GM18951 (cell line): ENCODE results near the gene RIOK3.

Experiments used
- POLR2A ChIP-seq: IDR thresholded peaks from 4 replicates; pipeline ENCODE4 v1.6.1; 2011; ENCODE audit warnings: mild to moderate bottlenecking; ENCODE audit not compliant: insufficient read length, insufficient read depth; ENCODE audit errors: extremely low read depth
- in situ Hi-C: fragments of 300-500 bp; cut with MboI; formaldehyde crosslinking; loops from one replicate; pipeline ENCODE4 v1.12.0; 2022; ENCODE audit warnings: low sequenced_read_pairs, mixed read lengths, inconsistent platforms; ENCODE audit not compliant: unreplicated experiment

RIOK3 gene

DNA sequence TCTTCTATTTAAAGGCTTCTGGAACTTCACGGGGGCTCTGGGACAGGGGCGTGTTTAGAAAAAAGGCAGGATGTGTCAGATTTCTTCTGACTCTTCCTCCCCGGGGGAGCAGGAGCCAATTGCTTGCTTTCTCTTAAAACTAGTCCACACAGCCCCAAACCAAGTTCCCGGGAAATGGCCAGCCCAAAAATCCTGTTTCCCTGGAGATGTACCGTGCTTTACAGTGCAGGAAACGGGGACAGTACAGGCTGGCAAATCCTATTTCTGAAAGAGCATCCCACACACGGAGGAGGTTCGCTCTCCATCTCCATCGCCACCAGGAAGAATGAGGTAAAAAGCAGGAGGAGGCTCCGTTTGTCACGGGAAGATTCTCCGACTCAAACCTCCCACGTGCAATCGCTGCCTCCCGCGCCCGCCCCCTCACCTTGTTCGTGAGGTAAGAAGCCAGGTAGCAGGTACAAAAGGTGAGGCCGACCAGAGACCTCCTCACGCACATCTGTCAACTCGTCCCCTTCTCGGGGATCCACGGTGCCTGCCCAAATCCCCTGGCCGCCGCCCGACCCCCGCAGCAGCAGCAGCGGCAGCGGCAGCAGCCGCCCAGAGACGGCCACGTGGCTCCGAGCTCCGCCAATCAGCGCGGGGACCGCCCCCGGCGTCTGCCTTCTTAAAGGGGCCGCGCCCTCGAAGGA, 15.6 kb upstream of the RIOK3 start:
- peak; percentile 66 for TF ChIP-seq POLR2A
- in situ Hi-C loops = no loop called here

DNA sequence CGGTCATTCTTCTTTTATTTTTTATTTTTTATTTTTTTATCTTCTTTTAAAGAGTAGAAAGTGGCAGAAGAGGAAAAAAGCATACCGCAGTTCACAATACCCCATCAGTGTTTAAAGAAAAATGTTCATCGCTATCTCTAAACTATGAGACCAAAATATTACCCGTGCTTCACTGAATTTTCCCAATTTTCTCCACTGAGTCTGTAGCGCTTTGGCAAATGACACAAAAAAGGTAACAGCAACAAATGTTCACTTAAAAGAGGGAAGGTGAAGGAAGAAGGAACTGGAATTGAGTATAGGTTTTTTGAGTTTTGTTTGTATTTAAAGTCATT, 15.1 kb upstream of the RIOK3 start:
- no peak for TF ChIP-seq POLR2A
- in situ Hi-C loops = no loop called here

DNA sequence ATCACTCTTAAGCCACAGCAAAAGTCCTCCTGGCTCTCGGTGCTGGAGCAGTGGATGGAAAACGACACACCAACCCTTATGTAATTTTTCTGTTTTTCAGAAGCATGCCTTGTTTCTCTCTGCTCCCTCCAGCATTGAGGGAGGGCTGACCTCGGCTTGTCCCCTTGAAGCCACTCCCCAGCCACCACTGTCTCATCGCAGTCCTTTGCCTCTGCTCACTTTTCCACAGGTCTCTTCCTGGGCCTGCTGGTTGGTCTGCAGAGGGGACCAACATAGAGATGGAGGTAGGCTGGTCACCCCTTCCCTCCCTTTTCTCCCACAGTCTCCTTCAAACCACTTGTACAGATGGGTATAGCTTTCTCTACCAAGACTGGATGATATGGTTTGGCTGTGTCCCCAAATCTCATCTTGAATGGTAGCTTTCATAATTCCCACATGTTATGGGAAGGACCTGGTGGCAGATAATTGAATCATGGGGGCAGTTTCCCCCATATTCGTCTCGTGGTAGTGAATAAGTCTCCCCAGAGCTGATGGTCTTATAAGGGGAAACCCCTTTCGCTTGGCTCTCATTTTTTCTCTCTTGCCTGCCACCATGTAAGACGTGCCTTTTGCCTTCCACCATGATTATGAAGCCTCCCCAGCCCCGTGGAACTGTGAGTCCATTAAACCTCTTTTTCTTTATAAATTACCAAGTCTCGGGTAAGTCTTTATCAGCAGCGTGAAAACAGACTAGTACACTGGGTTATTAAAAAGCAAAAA, 14.3 kb upstream of the RIOK3 start:
- no peak for TF ChIP-seq POLR2A
- in situ Hi-C loops = no loop called here

DNA sequence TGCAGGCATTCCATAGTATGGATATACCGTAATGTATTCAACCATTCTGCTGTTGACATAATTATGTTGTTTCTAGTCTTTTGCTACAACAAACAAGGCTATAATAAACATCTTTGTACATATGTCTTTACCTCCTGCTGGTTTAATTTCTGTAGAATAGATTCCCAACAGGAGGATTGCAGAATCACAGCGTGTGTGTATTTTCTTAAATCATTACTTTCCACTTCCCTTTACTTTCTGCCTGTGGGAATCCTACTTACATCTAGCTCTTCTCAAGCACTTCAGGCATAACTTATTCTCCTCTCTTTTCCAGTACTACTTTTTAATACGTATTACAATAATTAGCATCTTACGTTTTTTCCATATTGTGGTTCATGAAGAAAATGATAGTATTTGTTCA, 13.0 kb upstream of the RIOK3 start:
- in situ Hi-C loops = no loop called here
- TF ChIP-seq POLR2A = no peak

DNA sequence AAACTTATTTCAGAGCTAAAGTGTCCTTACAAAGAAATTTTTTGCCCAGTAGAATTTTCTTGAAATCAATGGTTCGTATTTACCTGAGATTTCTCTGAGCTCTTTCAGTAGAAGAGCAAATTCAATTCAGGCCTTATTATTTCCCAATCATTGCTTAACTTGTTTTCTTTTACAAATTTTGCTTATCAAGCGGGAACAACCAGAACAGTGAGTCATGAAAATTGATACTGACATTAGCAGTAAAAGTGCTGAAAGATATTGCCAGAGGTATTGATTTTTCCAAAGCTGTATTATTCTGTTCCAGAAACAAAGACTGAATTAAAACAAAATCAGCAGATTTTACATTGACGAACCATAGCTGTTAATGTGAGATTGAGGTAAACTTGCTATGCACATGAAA, 10.1 kb upstream of the RIOK3 start:
- no peak for TF ChIP-seq POLR2A

DNA sequence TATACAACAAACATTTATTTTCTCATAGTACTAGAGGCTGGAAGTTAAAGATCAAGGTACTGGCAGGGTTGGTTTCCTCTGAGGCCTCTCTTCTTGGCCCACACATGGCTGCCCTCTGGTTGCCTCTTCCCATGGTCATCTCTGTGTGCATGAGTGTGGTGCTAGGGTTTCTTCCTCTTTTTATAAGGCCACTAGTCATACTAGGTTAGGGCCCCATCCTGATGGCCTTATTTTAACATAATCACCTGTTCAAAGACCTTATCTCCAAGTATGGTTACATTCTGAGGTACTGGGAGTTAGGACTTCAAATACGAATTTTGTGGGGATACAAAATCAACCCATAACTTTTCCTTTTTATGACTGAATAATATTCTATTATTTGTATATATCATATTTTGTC, 4.8 kb upstream of the RIOK3 start:
- no peak for TF ChIP-seq POLR2A
- in situ Hi-C loops = no loop called here

More for the DNA sequence above, 10.1 kb upstream of the RIOK3 start:
- in situ Hi-C loops = no loop called here

DNA sequence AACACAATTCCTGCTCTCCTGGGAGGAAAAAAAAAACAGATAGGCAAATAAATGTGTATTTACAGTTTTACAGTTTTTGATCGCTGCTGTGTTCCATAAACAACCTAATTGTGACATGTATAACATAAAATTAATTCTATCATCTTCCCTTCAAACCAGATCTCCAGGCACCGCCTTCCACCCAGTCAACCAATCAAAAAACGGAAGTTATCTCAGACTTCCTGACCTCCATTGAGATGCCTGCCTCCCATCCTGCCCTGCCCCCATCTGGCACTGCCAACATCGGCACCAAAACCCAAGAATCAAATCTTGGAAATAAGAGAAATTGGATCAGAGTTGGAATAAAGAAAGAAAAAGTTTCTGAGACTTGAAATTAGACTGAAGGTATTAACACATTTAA, 3.1 kb upstream of the RIOK3 start:
- in situ Hi-C loops = no loop called here

DNA sequence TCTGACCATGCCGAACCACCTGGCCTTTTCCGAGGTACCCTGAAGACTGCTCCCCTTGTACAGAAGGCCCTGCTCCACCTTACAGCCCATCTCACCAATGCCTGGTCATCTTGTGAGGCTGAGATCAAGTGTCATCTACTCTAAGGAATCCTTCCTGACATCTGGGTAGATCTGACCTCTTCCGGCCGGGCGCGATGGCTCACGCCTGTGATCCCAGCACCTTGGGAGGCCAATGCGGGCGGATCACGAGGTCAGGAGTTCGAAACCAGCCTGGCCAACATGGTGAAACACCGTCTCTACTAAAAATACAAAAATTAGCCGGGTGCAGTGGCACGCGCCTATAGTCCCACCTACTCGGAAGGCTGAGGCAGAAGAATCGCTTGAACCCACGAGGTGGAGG, 2.1 kb upstream of the RIOK3 start:
- no peak for TF ChIP-seq POLR2A
- in situ Hi-C loops = no loop called here

More for the DNA sequence above, 3.1 kb upstream of the RIOK3 start:
- no peak for TF ChIP-seq POLR2A

DNA sequence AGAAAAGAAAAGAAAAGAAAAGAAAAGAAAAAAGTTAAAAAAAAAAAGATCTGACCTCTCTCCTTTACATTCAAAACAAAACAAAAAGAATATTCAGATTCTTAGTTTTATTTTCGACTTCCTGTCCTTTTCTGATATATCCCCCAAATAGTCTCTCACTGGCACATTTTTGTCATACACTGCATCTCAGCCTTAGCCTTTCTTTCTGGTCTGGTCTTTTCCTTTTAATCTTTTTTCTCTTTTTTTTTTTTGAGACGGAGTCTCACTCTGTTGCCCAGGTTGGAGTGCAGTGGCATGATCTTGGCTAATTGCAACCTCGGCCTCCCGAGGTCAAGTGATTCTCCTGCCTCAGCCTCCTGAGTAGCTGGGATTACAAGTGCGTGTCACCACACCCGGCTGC, 1.6 kb upstream of the RIOK3 start:
- in situ Hi-C loops = no loop called here
- TF ChIP-seq POLR2A = no peak

DNA sequence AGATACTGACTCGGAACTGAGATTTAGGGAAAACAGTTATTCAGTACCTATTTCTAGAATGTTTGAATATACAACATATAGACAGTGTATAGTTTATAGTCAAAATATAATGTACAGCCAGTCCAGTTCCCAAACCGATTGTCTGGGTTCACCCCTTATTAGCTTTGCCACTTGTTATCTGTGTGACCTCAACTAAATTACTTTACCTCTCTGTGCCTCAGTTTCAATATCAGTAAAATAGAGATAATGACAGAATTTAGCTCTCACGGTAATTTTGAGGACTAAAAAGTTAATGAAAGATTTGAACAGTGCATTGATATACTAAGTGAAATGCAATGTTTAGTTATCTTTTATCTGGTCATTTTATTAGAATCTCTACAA, 750 bp upstream of the RIOK3 start:
- in situ Hi-C loops = no loop called here
- no peak for TF ChIP-seq POLR2A

DNA sequence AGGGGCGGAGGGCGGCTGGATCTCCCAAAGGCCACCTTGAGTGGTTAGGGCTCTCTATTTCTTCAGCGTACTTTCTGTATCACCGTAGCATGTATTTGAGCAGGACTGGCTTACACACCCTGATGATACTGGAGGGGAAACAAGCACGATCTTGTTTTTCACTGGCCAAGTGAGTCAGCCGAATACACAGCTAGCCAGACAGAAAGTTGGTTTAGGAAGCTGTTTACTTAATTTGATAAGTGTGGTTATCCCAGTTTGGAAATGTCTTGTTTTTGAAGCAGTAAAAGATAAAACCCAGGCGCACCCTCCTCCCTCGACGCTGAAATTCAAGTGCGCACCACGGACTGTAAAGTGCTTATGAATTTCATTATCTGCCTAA, 582 bp downstream of the RIOK3 start:
- in situ Hi-C loops = no loop called here
- TF ChIP-seq POLR2A = no peak

DNA sequence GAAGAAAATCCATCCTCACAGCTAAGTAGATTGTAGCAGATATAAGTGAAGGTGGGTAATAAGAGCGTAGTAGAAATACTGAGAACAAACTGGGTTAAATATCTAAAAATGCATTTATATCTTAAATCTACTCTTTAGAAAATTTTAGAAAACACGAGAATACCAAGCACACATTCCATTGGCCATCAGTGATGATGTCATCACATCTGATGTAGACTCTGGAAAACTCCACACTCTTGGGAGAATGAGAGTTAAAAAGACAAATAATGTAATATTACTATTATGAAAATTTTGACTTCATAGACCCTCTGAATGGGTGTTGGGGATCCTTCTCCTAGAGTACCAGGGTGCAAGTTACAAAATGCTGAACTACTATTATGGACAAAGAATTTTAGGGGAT, 3.7 kb downstream of the RIOK3 start:
- no peak for TF ChIP-seq POLR2A
- in situ Hi-C loops = no loop called here

DNA sequence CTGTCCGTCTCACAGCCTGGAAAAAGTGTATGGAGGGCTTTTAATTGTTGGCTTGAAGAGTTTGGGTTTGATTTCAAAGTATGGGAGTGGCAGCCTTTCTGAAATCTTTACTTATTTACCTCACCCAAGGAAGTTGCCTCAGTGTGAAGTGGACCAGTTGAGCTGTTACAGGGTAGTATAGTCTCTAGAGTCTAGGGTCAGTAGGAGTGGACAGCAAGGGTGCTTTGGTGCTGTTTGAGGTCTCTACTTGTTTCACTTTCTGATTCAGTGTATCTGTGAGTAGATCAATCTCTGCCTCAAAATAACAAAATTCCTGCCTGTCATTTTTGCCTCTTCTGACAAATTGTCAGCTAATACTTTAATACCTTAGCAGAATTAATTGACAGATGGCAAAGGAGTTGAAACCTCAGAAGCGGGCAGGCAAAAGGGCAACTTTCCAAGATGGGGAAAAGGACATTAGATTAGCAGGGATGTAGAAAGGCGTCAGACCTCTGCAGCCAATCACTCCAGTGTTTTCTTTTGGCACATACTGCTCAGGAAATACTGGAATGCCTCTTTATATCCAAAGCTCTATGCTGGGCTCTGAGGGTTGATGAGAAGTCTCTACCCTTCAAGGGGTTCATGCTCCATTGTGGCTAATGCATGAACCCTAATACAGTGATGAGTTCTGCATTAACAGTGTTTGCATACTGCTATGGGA, 5.9 kb downstream of the RIOK3 start:
- in situ Hi-C loops = no loop called here
- TF ChIP-seq POLR2A = no peak

DNA sequence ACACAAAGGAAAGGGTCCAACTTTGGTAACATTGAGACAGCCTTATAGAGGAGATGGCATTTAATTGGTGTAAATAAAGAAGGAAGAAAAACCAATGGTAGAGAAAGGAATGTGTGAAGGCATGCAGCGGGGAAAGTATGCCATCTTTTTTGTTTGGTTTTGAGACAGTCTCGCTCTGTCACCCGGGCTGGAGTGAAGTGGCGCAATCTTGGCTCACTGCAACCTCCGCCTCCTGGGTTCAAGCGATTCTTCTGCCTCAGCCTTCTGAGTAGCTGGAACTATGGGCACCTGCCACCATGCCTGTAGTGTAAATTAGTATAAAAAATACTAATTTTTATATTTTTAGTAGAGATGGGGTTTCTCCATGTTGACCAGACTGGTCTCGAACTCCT, 6.4 kb downstream of the RIOK3 start:
- no peak for TF ChIP-seq POLR2A

More for the DNA sequence above, 6.4 kb downstream of the RIOK3 start:
- in situ Hi-C loops = no loop called here
